GM18520 (cell line): ENCODE data around the gene MAGIX.
"Not testable (repeated sequence)": the region's sequence is repeated elsewhere in the genome, so short reads cannot be mapped to it uniquely, and the experiment has no call there.

ENCODE experiments used
- ATAC-seq: cut with Tn5 transposase; IDR thresholded peaks from one replicate; pipeline ENCODE4 v1.9.1; 2021; ENCODE audit not compliant: unreplicated experiment

The MAGIX gene

DNA sequence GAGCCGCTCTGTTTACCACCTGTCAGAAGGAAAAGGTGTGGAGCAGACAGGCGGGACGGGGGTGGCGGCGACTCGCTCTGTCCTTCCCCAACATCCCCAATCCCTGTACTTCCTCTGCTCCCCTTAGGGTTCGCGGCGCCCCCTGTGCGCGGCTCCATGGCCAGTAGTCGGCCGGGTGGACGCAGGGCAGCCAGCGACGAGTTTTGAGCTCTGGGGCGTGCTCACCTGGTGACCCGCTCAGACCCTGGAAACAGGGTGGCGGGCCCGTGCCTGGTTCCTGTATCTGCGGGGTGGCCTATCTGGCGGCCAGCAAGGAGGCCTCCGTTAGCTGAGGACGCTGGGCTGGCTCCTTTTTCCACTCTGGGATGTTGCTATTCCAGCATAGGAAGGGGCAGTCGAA is 5.4 kb upstream of the MAGIX start:
- no peak for ATAC-seq

DNA sequence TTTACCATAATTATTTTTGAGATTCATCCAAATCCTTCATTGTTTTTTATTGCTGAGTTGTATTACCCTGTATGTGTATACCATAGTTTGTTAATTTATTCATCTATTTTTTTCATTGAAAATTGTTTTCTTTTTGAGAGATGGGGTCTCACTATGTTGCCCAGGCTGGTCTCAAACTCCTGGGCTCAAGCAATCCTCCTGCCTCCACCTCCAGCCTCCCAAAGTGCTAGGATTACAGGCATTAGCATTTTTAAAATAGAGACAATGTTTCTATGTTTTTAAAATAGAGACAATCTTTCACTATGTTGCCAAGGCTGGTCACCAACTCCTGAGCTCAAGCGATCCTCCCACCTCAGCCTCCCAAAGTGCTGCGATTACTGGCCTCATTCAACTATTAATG is 1.6 kb upstream of the MAGIX start:
- no peak for ATAC-seq

GRCh38 chrX:49161632-49162031 is 926 bp upstream of the MAGIX start:
- no peak for ATAC-seq

- ATAC-seq: peak; percentile 47
Measured at GRCh38 chrX:49163555-49164419, 1.2 kb downstream of the MAGIX start.

DNA sequence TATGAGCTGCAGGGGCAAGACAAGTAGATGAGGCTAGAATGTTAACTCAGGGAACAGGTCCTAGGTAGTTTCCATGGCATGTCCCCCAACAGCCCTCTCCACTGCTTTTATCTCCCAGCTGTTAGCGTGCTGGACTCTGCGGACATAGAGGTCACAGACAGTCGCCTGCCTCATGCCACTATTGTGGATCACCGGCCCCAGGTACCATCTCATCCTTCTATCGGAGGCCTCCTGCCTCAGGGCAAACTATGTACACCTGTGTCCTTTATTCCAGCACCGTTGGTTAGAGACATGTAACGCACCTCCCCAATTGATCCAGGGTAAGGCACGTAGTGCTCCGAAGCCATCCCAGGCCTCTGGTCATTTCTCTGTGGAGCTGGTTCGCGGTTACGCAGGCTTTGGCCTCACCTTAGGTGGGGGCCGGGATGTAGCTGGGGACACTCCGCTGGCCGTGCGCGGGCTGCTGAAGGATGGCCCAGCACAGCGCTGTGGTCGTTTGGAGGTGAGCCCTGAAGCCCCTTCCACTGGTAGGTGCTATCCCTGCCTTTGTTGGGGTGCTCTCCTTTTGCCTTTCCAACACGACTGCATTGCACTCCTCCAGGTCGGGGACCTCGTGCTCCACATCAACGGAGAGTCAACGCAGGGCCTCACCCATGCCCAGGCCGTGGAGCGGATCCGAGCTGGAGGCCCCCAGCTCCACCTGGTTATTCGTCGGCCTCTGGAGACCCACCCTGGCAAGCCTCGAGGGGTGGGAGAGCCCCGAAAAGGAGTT is 2.2 kb downstream of the MAGIX start:
- no peak for ATAC-seq

DNA sequence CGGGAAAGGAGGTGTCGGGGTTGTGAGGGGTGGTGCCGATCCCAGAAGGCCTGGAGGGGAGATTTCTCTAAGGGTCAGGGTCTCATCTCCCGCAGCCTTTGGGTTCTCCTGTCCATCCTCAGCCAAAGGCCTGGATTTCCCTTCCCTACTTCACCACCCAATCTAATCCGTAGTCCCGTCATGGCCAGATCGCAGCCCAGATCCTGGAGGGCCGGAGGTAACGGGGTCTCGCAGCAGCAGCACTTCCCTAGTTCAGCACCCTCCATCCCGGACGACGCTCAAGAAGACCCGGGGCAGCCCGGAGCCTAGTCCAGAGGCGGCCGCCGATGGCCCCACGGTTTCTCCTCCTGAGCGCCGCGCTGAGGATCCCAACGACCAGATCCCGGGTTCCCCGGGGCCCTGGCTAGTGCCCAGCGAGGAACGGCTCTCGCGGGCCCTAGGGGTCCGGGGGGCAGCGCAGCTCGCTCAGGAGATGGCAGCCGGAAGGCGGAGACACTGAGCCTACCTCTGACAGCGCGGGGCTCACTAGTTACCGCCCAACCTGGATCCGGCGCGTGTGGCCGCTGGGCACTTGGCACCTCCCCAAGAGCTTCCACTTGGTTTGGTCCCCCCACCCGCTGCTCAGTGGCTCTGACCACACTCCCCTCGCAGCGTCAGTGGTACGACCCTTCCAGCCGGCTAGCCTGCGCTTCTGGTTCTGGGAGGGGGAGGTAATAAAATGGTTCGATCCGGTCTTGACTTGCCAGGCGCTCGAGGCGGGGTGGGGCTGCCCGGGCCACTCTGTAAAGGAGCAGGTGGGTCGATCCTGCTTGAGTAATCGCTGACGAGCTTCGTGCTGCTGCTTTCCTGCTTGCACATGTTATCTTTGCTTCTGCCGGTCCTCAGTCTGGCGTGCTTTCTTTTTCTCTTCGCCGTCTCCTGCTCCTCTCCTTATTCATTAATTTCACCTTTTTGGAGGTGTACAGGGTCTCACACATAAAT is 3.6 kb downstream of the MAGIX start:
- peak; percentile 33 for ATAC-seq

DNA sequence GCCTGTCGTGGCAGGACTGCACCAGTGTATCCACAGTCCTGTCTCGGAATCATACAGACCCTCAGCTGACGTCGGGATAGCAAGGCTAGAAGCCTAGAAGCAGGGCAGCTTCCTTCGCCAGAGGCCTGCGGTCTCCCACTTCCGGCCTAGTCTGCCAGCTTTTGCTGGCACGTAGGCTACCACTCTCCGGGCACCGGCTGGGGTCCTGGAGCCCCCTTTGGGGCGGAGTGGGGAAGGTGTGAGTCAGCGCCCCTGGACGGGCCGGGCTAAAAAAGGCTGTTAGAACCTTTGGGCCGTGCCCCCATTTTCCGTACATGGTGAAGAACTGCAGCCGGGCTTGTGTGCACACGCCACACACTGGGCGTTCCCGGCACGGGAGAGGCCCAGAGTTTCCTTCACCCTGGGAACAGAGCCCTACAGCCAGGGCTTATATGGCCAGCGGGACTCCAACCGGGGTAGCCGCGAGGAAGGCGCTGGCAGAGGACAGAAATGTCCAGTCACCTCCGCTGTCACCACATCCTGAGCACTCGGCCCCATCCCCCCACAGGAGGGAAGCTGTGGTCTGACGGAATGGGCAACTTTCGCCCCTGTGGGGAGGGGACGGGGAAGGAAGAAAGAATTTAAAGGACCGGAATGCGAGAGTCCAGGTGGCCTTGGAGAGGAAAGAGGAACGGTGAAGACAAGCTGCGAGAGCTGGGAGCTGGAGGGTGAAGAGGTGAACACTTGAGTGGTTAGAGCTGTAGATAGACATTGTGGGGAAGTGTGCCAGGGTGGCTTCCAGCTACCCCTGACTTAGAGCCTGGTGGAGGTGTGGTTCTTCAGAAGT is 4.6 kb downstream of the MAGIX start:
- no peak for ATAC-seq

GRCh38 chrX:49167740-49168108 is 5.2 kb downstream of the MAGIX start:
- no peak for ATAC-seq

- ATAC-seq: no peak
Measured at GRCh38 chrX:49171752-49172279, 9.3 kb downstream of the MAGIX start, which contains the start of gene PLP2. PLP2 (plus strand) TSS chrX:49171898; CDS start chrX:49172001, 103 bp downstream.

DNA sequence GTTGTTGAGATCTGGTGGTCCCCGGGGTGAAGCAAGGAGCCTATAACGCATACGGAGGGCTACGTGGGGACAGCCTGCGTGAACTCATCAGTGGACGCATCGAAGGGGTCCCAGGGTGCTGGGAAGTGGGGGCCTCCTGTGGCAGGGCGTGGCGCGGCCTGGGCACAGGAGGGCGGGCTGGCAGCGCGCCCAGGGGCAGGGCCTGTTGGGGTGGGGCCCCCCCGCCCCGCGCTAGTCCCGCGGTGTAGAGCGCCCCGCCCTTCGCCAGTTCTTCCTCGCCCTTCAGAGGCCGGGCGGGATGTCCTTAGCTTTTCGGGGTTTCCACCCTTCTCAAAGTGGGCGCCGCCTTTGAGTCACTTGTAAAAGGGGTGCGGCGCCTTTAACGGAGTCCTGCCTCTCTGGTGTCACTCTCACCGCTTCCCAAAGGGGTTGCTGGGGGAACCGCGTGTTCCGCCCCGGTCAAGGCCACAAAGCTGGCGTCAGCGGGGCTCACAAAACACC is 9.8 kb downstream of the MAGIX start:
- peak; percentile 75 for ATAC-seq

DNA sequence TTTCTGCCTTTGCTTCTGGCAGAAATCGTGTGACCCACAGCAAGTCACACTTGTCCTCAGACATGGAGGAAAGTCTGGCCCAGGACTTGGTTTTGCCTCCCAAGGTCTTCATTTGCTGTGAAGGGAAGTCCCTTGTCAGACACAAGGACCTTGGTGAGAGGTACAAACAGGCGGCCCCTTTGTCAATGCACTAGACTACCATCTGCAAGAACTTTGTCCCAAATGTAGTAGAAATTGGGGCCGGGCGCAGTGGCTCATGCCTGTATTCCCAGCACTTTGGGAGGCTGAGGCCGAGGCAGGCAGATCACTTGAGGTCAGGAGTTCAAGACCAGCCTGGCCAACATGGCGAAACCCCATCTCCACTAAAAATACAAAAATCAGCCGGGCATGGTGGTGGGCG is 11.0 kb downstream of the MAGIX start:
- ATAC-seq: not testable (repeated sequence)

GRCh38 chrX:49174723-49175122 is 12.2 kb downstream of the MAGIX start:
- ATAC-seq: no peak

DNA sequence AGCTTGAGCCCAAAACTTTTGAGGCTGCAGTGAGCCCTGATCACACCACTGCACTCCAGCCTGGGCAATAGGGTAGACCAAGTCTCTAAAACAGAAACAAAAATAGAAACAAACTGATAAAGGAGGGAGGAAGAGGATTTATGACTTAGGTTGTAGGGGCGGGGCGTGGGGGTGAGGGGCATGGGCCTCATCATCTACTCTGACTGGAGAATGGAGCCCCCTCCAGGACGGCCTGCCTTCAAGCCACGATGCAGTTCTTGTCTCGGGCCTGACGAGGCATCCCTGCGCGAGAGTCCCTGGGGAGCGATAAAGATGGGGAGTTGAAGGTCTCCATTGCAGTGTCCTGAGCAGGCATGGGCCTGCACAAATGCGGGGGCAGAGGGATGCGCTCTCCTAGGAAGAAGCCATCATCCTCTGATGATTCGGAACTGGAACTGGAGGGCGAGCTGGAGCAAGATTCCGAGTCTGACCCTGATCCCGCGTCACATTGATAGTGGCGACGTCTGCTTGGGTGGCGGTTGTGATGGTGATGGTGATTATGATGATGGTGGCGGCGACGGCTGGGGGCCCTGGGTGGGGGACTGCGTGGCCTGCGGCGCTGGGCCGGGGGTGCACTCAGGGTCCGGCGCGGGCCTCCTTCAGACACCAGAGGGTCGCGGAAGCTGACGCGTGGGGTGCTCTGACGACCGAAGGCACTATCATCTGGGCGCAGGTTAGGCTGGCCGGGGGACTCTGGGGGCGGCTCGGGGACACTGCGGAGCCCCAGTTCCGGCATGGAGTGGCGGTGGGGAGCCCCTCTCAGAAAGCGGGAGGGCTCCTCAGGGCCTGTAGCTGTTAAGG is 13.1 kb downstream of the MAGIX start:
- no peak for ATAC-seq

DNA sequence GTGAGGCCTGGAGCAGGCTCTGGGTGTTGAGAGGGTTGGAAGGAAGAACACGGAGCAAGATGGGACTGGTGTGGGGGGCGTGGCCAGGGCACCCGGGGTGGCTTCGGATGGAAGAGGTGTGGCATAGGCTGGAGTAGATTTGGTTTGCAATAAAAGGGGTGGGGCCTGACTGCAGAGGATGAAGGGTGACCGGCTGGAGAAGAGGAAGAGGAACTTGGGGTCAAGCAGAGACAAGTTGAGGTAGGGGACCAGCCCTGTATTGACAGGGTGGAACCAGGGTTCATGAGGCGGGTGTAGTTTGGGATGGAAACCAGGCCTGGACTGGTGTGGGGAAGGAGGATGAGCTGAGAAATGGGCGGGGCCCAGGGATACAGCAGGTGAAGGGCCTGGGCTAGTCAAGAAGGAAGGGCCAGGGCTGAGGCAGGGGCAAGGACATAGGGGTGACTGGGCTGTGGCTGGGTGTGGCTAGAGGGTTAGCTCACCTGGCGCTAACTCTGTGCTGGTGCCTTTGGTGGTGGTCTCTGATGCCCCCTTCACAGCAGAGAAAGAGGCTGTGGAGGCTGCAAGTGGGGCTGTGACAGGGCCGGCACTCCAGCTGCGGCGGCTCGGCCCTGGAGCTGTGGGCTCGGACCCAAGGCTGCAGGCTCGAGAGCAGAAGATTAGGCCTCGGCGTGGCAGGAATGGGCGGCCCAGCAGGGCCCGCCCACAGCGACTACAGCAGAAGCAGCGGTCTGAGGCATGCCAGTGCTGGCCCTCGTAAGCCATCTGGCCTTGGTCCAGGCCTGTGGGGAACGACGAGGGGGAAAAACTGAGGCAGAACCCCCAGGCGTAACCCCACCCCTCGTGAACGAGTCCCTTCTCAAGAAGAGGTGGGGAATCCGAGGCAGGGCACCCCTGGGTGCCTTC is 14.1 kb downstream of the MAGIX start:
- ATAC-seq: no peak

- no peak for ATAC-seq
Measured at GRCh38 chrX:49177338-49177833, 14.8 kb downstream of the MAGIX start.

GRCh38 chrX:49177873-49178480 is 15.4 kb downstream of the MAGIX start:
- no peak for ATAC-seq

GRCh38 chrX:49178537-49178936 is 16.0 kb downstream of the MAGIX start:
- no peak for ATAC-seq
